ENCODE data around the gene TMEM94.

DNA sequence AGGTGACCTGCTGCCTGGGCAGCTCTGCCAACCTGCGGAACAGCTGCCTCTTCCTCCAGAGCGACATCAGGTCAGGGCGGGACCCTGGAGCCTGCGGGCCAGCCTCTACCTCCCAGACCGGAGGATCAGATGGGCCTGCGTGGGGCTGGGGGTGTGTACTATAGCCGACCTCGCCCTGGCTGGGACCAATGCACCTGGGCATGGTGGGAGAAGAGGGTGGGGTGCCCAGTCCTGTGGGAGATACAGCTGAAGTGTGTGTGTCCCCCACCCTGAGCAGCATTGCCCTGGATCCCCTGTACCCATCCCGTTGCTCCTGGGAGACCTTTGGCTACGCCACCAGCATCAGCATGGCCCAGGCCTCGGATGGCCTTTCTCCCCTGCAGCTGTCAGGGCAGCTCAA is 39.6 kb downstream of the TMEM94 start:
- TF ChIP-seq, protein P1, sequence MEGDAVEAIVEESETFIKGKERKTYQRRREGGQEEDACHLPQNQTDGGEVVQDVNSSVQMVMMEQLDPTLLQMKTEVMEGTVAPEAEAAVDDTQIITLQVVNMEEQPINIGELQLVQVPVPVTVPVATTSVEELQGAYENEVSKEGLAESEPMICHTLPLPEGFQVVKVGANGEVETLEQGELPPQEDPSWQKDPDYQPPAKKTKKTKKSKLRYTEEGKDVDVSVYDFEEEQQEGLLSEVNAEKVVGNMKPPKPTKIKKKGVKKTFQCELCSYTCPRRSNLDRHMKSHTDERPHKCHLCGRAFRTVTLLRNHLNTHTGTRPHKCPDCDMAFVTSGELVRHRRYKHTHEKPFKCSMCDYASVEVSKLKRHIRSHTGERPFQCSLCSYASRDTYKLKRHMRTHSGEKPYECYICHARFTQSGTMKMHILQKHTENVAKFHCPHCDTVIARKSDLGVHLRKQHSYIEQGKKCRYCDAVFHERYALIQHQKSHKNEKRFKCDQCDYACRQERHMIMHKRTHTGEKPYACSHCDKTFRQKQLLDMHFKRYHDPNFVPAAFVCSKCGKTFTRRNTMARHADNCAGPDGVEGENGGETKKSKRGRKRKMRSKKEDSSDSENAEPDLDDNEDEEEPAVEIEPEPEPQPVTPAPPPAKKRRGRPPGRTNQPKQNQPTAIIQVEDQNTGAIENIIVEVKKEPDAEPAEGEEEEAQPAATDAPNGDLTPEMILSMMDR (IDR thresholded peaks at IDR 0.05; ENCODE audit: poor library complexity) = no peak
- no peak for TF ChIP-seq EZH2 (IDR thresholded peaks at IDR 0.05; ENCODE audit: borderline replicate concordance)

All from hepatocyte (in vitro differentiated cells).